Peyer's patch (tissue), 4 donors: ENCODE results near the gene APOL2. TPM values are rescaled to one million over a fixed set of nuclear protein-coding genes. Genes with fewer than 3 reads are reported as not detected.
"Not testable (repeated sequence)": the region's sequence is repeated elsewhere in the genome, so short reads cannot be mapped to it uniquely, and the experiment has no call there.

ENCODE experiments used
- DNase-seq, 3 donors: peaks; one replicate each; pipeline ENCODE4 v3.0.0-alpha.2; 2017 to 2019
- H3K27ac ChIP-seq, 4 donors: fragments of 200-600 bp; sonication (generic); one replicate each; pipeline ENCODE4 v1.5.1; 2016 to 2019
- H3K27me3 ChIP-seq, 2 donors: fragments of 200-600 bp; sonication (generic); one replicate each; pipeline ENCODE4 v1.5.1; 2019
- H3K36me3 ChIP-seq, 3 donors: fragments of 200-600 bp; sonication (generic); one replicate each; pipeline ENCODE4 v1.5.1; 2016 to 2019
- H3K4me1 ChIP-seq, 4 donors: fragments of 200-600 bp; sonication (generic); one replicate each; pipeline ENCODE4 v1.5.1; 2016 to 2019
- H3K4me3 ChIP-seq, 4 donors: fragments of 200-600 bp; sonication (generic); 1 replicate in 3 of 4; 2 replicates in 1 of 4; pipeline ENCODE4 v1.5.1; 2016 to 2019; ENCODE audit warnings: mild to moderate bottlenecking in 1 of 4
- H3K9me3 ChIP-seq, 4 donors: fragments of 200-600 bp; sonication (generic); one replicate each; pipeline ENCODE4 v1.5.1; 2016 to 2019; ENCODE audit warnings: mild to moderate bottlenecking in 1 of 4
- CTCF ChIP-seq, 6 experiments: fragments of 450-650 bp in 4 of 6; fragments of 200-600 bp in 2 of 6; sonication (generic) in 1 of 6; IDR thresholded peaks; one replicate each; pipeline ENCODE4 v1.5.1; 2017 to 2019; ENCODE audit warnings: antibody characterized with exemption in 6 of 6, mild to moderate bottlenecking in 3 of 6, moderate library complexity in 1 of 6
- POLR2A ChIP-seq, 2 donors: fragments of 450-650 bp; IDR thresholded peaks; one replicate each; pipeline ENCODE4 v1.5.1; 2017; ENCODE audit warnings: antibody characterized with exemption in 2 of 2, mild to moderate bottlenecking in 2 of 2, moderate library complexity in 2 of 2
- total RNA-seq, 4 donors: library from RNA; depleted of rRNA; stranded (reverse); fragments of >200 nt; gene quantifications; one replicate each; pipeline ENCODE4 v1.1.0, GENCODE V29; 2016

Gene APOL2
- total RNA-seq, 4 donors from 2014 or later, result 48.7 to 55.2 (median 52.3) TPM

- Histone ChIP-seq H3K4me1 (no peaks in the 10 kb centered on the region), H3K27ac (no peak overlapping the region), H3K9me3 (no peaks in the 10 kb centered on the region), H3K4me3 (no peak overlapping the region), H3K27me3 (no peaks in the 10 kb centered on the region), H3K36me3 (no peaks in the 10 kb centered on the region)
- DNase-seq, result no peak
- TF ChIP-seq POLR2A (IDR thresholded peaks at IDR 0.05) (no peak), CTCF (IDR thresholded peaks at IDR 0.05) (no peak)
These were observed 31.1 kb downstream of the APOL2 start for GRCh38 chr22:36208162-36208765.

GRCh38 chr22:36206255-36206654, 33.1 kb downstream of the APOL2 start:
- no peak for TF ChIP-seq POLR2A (IDR thresholded peaks at IDR 0.05)
- no peaks in the 10 kb centered on the region for H3K9me3 ChIP-seq
- H3K36me3 ChIP-seq, result no peaks in the 10 kb centered on the region
- H3K4me1 ChIP-seq, result peaks cover 0 to 11% (median 0%) of the 10 kb centered on the region in 4 donors
- H3K27me3 ChIP-seq, result no peaks in the 10 kb centered on the region
- H3K27ac ChIP-seq, result no peak overlapping the region
- no peak for DNase-seq
- H3K4me3 ChIP-seq, result no peak overlapping the region

GRCh38 chr22:36205573-36205972, 33.8 kb downstream of the APOL2 start:
- not testable (repeated sequence) for H3K27me3 ChIP-seq, H3K9me3 ChIP-seq, DNase-seq, H3K4me3 ChIP-seq, H3K27ac ChIP-seq, H3K36me3 ChIP-seq
- H3K4me1 ChIP-seq, result peaks cover 0 to 11% (median 0%) of the 10 kb centered on the region in 4 donors

GRCh38 chr22:36204632-36205015, 34.7 kb downstream of the APOL2 start:
- H3K36me3 ChIP-seq, result no peaks in the 10 kb centered on the region
- peaks cover 0 to 11% (median 0%) of the 10 kb centered on the region in 4 donors for H3K4me1 ChIP-seq
- H3K27me3 ChIP-seq, result no peaks in the 10 kb centered on the region
- peak overlapping the region in 1 of 4 donors; percentile 64 for H3K27ac ChIP-seq
- DNase-seq, result peak in 1 of 3 donors; percentile 61
- H3K9me3 ChIP-seq, result no peaks in the 10 kb centered on the region
- H3K4me3 ChIP-seq, result peak overlapping the region in 1 of 4 donors; percentile 34
- no peak for TF ChIP-seq POLR2A (IDR thresholded peaks at IDR 0.05)
- TF ChIP-seq CTCF (IDR thresholded peaks at IDR 0.05), result peak in 1 of 6 experiments; percentile 8

GRCh38 chr22:36204001-36204631, 35.2 kb downstream of the APOL2 start:
- peak overlapping the region in 1 of 4 donors; percentile 34 for H3K4me3 ChIP-seq
- H3K27me3 ChIP-seq, result no peaks in the 10 kb centered on the region
- H3K4me1 ChIP-seq, result peaks cover 0 to 11% (median 0%) of the 10 kb centered on the region in 4 donors
- no peak for DNase-seq
- no peak for TF ChIP-seq POLR2A (IDR thresholded peaks at IDR 0.05)
- no peak for TF ChIP-seq CTCF (IDR thresholded peaks at IDR 0.05)
- H3K36me3 ChIP-seq, result no peaks in the 10 kb centered on the region
- H3K9me3 ChIP-seq, result no peaks in the 10 kb centered on the region
- peak overlapping the region in 1 of 4 donors; percentile 64 for H3K27ac ChIP-seq

GRCh38 chr22:36203441-36203840, 35.9 kb downstream of the APOL2 start:
- H3K4me3 ChIP-seq, H3K36me3 ChIP-seq, H3K27me3 ChIP-seq, H3K9me3 ChIP-seq, DNase-seq: not testable (repeated sequence)
- Histone ChIP-seq H3K4me1 (peaks cover 0 to 11% (median 0%) of the 10 kb centered on the region in 4 donors), H3K27ac (peak overlapping the region in 1 of 4 donors; percentile 25)

- not testable (repeated sequence) for H3K9me3 ChIP-seq, H3K36me3 ChIP-seq, H3K27me3 ChIP-seq, DNase-seq
- Histone ChIP-seq H3K27ac (peak overlapping the region in 1 of 4 donors; percentile 25), H3K4me1 (peaks cover 0 to 11% (median 0%) of the 10 kb centered on the region in 4 donors), H3K4me3 (peak overlapping the region in 1 of 4 donors; percentile 27)
- peak in 2 of 6 experiments; percentile 10 to 28 for TF ChIP-seq CTCF (IDR thresholded peaks at IDR 0.05)
These were observed 36.4 kb downstream of the APOL2 start for GRCh38 chr22:36202906-36203305.
